ENCODE measurements around the gene UTS2R. TPM values are rescaled to one million over a fixed set of nuclear protein-coding genes. Genes with fewer than 3 reads are reported as not detected.

Gene UTS2R
- polyA plus RNA-seq, 3 donors, result not detected

DNA sequence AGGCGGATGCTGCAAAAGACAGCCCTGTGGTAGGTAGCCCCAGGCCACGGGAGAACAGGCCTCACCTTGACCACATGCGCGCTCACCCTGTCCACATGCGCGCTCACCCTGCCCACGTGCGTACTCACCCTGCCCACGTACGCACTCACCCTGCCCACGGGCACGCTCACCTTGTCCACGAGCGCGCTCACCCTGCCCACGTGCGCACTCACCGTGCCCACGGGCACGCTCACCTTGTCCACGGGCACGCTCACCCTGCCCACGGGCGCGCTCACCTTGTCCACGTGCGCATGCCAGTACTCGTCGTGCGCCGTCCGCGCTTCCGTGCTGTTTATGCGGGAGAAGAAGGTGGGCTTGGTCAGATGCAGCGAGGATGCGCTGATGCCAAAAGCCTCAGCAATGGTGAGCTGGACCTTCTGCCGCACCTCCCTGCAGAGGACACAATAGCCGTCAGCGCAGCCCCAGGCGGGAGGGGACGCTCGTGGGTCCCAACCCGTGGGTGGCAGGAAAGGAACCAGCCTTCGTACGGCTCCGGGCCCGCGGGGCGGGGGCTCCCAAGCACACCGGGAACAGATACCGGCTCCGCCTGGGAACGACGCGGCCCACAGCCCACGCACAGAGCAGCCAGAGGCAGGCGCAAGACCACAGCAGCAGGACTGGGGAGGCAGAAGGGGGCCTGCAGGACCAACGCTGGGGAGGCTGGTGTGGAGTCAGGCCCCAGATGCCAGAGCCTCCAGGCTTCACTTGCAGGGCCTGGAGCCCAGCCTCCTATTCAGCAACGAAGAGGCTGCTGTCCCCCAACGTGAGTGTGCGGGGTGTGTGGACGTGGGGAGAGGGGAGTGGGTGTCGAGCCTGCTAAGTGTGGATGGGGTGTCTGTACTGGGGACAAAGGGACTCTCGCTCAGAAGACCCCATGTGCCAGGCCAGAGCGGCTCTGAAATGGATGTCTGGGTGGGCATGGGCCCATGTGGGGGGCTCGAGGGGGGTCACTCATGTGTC is 32.4 kb downstream of the UTS2R start:
- Histone ChIP-seq H3K27me3 (ENCODE audit: control insufficient read depth in 2 of 2, insufficient read depth in 2 of 2, low read length in 2 of 2) (no peaks in the 10 kb centered on the region), H3K4me2 (replicated peaks; ENCODE audit: extremely low read depth, low read length, poor library complexity, severe bottlenecking) (no peak overlapping the region), H3K36me3 (replicated peaks in 1 of 2; ENCODE audit: control insufficient read depth in 1 of 2, insufficient read depth in 2 of 2, low read length in 2 of 2) (peaks cover 16 to 34% of the 10 kb centered on the region in 2 donors), H2AFZ (ENCODE audit: insufficient read depth, low read depth, low read length, poor library complexity, severe bottlenecking) (no peak overlapping the region), H3K4me1 (ENCODE audit: control insufficient read depth in 1 of 2, insufficient read depth in 2 of 2, low read length in 2 of 2) (peaks cover 32 to 35% of the 10 kb centered on the region in 2 donors), H3K79me2 (ENCODE audit: insufficient read depth, low read length) (no peaks in the 10 kb centered on the region), H3K9ac (ENCODE audit: insufficient read depth, low read length, poor library complexity, severe bottlenecking) (no peak overlapping the region), H3K27ac (ENCODE audit: low read depth in 1 of 2, low read length in 2 of 2) (no peak overlapping the region), H3K9me3 (replicated peaks in 1 of 2; ENCODE audit: control insufficient read depth in 1 of 2, insufficient read depth in 1 of 2, low read length in 2 of 2) (no peaks in the 10 kb centered on the region), H4K20me1 (ENCODE audit: insufficient read depth, low read length) (no peaks in the 10 kb centered on the region), H3K4me3 (replicated peaks in 1 of 3; ENCODE audit: low read depth in 2 of 3, low read length in 3 of 3) (no peak overlapping the region)
- Mint-ChIP-seq H3K27ac (peak overlapping the region in 1 of 7 donors; percentile 75), H3K9me3 (no peaks in the 10 kb centered on the region), H3K4me3 (no peak overlapping the region), H3K27me3 (ENCODE audit: low read depth in 3 of 3) (peaks cover 1 to 6% (median 2%) of the 10 kb centered on the region in 3 donors), H3K36me3 (peaks cover 37 to 53% of the 10 kb centered on the region in 2 donors), H3K4me1 (peaks cover 40% of the 10 kb centered on the region)
- DNase-seq, result no peak
- no peak for TF ChIP-seq CTCF (IDR thresholded peaks at IDR 0.05)
- 97% methylated on average over 62 of the region's 67 CpGs for WGBS (ENCODE audit: insufficient coverage)
- intact Hi-C loops (cut with micrococcal nuclease), result no loop called here

GRCh38 chr17:82405051-82405450 is 33.5 kb downstream of the UTS2R start:
- no peaks in the 10 kb centered on the region for H3K9me3 ChIP-seq (replicated peaks in 1 of 2; ENCODE audit: control insufficient read depth in 1 of 2, insufficient read depth in 1 of 2, low read length in 2 of 2)
- H2AFZ ChIP-seq (ENCODE audit: insufficient read depth, low read depth, low read length, poor library complexity, severe bottlenecking), result no peak overlapping the region
- peaks cover 41 to 52% of the 10 kb centered on the region in 2 donors for H3K36me3 Mint-ChIP-seq
- H4K20me1 ChIP-seq (ENCODE audit: insufficient read depth, low read length), result peaks cover 2% of the 10 kb centered on the region
- peaks cover 29% of the 10 kb centered on the region for H3K4me1 Mint-ChIP-seq
- peaks cover 16 to 44% of the 10 kb centered on the region in 2 donors for H3K36me3 ChIP-seq (replicated peaks in 1 of 2; ENCODE audit: control insufficient read depth in 1 of 2, insufficient read depth in 2 of 2, low read length in 2 of 2)
- no peak overlapping the region for H3K27ac Mint-ChIP-seq
- no peak overlapping the region for H3K4me2 ChIP-seq (replicated peaks; ENCODE audit: extremely low read depth, low read length, poor library complexity, severe bottlenecking)
- peaks cover 0 to 5% (median 1%) of the 10 kb centered on the region in 3 donors for H3K27me3 Mint-ChIP-seq (ENCODE audit: low read depth in 3 of 3)
- intact Hi-C loops (cut with micrococcal nuclease), result no loop called here
- no peak overlapping the region for H3K4me3 ChIP-seq (replicated peaks in 1 of 3; ENCODE audit: low read depth in 2 of 3, low read length in 3 of 3)
- WGBS (ENCODE audit: insufficient coverage), result 97% methylated on average over 13 of the region's 14 CpGs
- H3K4me3 Mint-ChIP-seq, result no peak overlapping the region
- no peak for TF ChIP-seq CTCF (IDR thresholded peaks at IDR 0.05)
- no peaks in the 10 kb centered on the region for H3K9me3 Mint-ChIP-seq
- H3K79me2 ChIP-seq (ENCODE audit: insufficient read depth, low read length), result no peaks in the 10 kb centered on the region
- DNase-seq, result no peak
- no peak overlapping the region for H3K27ac ChIP-seq (ENCODE audit: low read depth in 1 of 2, low read length in 2 of 2)
- peaks cover 21 to 25% of the 10 kb centered on the region in 2 donors for H3K4me1 ChIP-seq (ENCODE audit: control insufficient read depth in 1 of 2, insufficient read depth in 2 of 2, low read length in 2 of 2)
- H3K9ac ChIP-seq (ENCODE audit: insufficient read depth, low read length, poor library complexity, severe bottlenecking), result no peak overlapping the region
- no peaks in the 10 kb centered on the region for H3K27me3 ChIP-seq (ENCODE audit: control insufficient read depth in 2 of 2, insufficient read depth in 2 of 2, low read length in 2 of 2)

All from CD14-positive monocyte (primary cell).